Retinal pigment epithelial cell (primary cell): ENCODE results near the gene NPAS3.

ENCODE experiments used
- DNase-seq: peaks from one replicate; pipeline ENCODE4 v3.0.0-alpha.2; 2010; ENCODE audit warnings: low read depth
- H3K4me3 ChIP-seq: 2 replicates; pipeline ENCODE4 v1.5.1; 2011; ENCODE audit warnings: mild to moderate bottlenecking, low read length, control low read depth, moderate library complexity
- TF ChIP-seq, protein P1 (sequence below): conservative IDR thresholded peaks from 2 replicates; pipeline ENCODE4 v1.5.1; 2011; ENCODE audit warnings: low read depth, low read length, control low read depth, inconsistent platforms

NPAS3 gene

GRCh38 chr14:33010495-33010894, 71.8 kb downstream of the NPAS3 start:
- H3K4me3 ChIP-seq = no peak overlapping the region
- TF ChIP-seq, protein P1, sequence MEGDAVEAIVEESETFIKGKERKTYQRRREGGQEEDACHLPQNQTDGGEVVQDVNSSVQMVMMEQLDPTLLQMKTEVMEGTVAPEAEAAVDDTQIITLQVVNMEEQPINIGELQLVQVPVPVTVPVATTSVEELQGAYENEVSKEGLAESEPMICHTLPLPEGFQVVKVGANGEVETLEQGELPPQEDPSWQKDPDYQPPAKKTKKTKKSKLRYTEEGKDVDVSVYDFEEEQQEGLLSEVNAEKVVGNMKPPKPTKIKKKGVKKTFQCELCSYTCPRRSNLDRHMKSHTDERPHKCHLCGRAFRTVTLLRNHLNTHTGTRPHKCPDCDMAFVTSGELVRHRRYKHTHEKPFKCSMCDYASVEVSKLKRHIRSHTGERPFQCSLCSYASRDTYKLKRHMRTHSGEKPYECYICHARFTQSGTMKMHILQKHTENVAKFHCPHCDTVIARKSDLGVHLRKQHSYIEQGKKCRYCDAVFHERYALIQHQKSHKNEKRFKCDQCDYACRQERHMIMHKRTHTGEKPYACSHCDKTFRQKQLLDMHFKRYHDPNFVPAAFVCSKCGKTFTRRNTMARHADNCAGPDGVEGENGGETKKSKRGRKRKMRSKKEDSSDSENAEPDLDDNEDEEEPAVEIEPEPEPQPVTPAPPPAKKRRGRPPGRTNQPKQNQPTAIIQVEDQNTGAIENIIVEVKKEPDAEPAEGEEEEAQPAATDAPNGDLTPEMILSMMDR = no peak
- no peak for DNase-seq

- TF ChIP-seq, protein P1 = no peak
- H3K4me3 ChIP-seq = no peak overlapping the region
- DNase-seq = no peak
Measured at GRCh38 chr14:33014710-33015109, 76.0 kb downstream of the NPAS3 start.

DNA sequence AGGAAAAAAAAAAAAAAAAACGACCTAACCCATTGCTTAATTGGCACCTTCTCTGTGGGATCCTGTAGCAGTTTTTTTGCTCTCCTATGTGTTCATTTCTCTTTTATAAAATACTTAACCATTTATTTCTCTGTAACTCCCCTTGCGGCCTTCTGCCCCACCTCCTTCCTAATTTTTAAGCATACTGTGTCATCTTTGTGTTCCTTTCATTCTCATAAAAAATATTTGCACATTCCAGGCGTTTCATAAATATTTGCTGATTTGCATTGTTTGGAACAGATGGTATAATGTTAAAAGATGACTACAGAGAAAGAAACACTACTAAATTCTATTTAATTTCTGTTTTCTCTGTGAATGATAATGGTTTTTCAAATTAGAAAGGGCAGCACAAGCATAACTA, 77.9 kb downstream of the NPAS3 start:
- H3K4me3 ChIP-seq = no peak overlapping the region
- no peak for DNase-seq
- TF ChIP-seq, protein P1 = no peak

DNA sequence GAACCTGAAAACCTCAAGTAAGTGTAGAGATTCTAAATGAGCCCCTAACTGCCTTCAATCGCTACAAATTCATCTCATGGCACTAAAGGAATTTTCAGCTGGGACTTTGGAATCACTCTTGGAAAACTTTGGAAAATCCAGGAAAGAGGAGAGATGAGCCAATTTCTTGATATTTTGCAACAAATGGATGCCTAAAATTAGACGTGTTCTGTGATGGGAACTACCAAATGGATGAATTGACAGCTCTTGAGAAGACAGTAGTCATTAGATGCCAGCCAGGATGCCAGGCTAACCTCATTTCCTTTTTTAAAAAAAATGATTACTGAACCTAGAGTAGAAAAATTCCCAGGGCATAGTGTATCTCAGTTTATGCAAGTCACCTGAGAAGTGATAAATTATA, 78.3 kb downstream of the NPAS3 start:
- no peak for DNase-seq
- TF ChIP-seq, protein P1 = no peak
- no peak overlapping the region for H3K4me3 ChIP-seq

- TF ChIP-seq, protein P1 = no peak
Measured at GRCh38 chr14:33019346-33019745, 80.7 kb downstream of the NPAS3 start.

GRCh38 chr14:33026850-33027430, 88.3 kb downstream of the NPAS3 start:
- no peak overlapping the region for H3K4me3 ChIP-seq
- DNase-seq = peak; percentile 11
- TF ChIP-seq, protein P1 = no peak

More at GRCh38 chr14:33019346-33019745, 80.7 kb downstream of the NPAS3 start:
- no peak for DNase-seq
- no peak overlapping the region for H3K4me3 ChIP-seq

- TF ChIP-seq, protein P1 = no peak
- no peak for DNase-seq
- no peak overlapping the region for H3K4me3 ChIP-seq
Measured at GRCh38 chr14:33029511-33029910, 90.8 kb downstream of the NPAS3 start.
